Measurements from ENCODE around the gene FBXO31. TPM values are rescaled to one million over a fixed set of nuclear protein-coding genes. Genes with fewer than 3 reads are reported as not detected.
A peak's percentile ranks its signal among the peaks of the same experiment; 100 is the strongest.

The FBXO31 gene
- total and polyA plus RNA-seq, 2 of the 8 experiments (the other 6 are each of a cell fraction or from before 2014, with no cell fraction given): 8.3 to 21.6 TPM

- WGBS, 2 experiments (ENCODE audit: extremely low coverage in 1 of 2, insufficient coverage in 1 of 2, insufficient read length in 1 of 2, insufficient replicate concordance in 2 of 2, low coverage in 1 of 2, low lambda C conversion rate in 2 of 2, missing lambda C conversion rate in 1 of 2): 78% methylated on average over 10 of the region's 10 CpGs; no CpG with 5 or more reads in 1 of the 2 experiments
- Histone ChIP-seq H3K9me3 (ENCODE audit: insufficient read depth in 2 of 2, low read depth in 1 of 2, low read length in 1 of 2) (peaks cover 0 to 5% of the 10 kb centered on the region in 2 experiments; a peak in 1 of 4 replicates), H4K91ac (replicated peaks; ENCODE audit: insufficient read length, low read length) (peak overlapping the region; percentile 84), H3K14ac (ENCODE audit: insufficient read length) (no peak overlapping the region), H3K56ac (replicated peaks; ENCODE audit: insufficient read length, low read depth, low read length) (no peak overlapping the region), H3K79me2 (ENCODE audit: control insufficient read depth in 1 of 2, insufficient read depth in 2 of 2, low read length in 2 of 2) (no peaks in the 10 kb centered on the region), H2BK5ac (ENCODE audit: low read depth, low read length) (no peak overlapping the region), H3K18ac (ENCODE audit: extremely low read depth, low read length) (no peak overlapping the region), H4K5ac (ENCODE audit: insufficient read length, low read depth, low read length) (no peak overlapping the region), H2BK12ac (ENCODE audit: low read depth, low read length) (no peak overlapping the region), H3K36me3 (ENCODE audit: control insufficient read depth in 2 of 4, insufficient read depth in 4 of 4, low read length in 3 of 4) (0 out of 8 replicates have a peak, but pooled peaks cover 0 to 2% (median 0%) of the 10 kb centered on the region in 4 experiments), H3K79me1 (ENCODE audit: low read depth, low read length) (no peaks in the 10 kb centered on the region), H3K4ac (replicated peaks; ENCODE audit: insufficient read length, low read depth, low read length) (no peak overlapping the region), H2BK120ac (replicated peaks; ENCODE audit: low read depth, low read length) (no peak overlapping the region), H3K4me3 (ENCODE audit: extremely low read depth in 1 of 4, insufficient read depth in 2 of 4, low read depth in 3 of 4, low read length in 4 of 4) (no peak overlapping the region), H2AK5ac (ENCODE audit: low read depth, low read length) (no peak overlapping the region), H3K27me3 (replicated peaks in 1 of 4; ENCODE audit: control insufficient read depth in 3 of 4, extremely low read depth in 1 of 4, insufficient read depth in 3 of 4, low read length in 3 of 4) (no peaks in the 10 kb centered on the region), H3K4me1 (replicated peaks in 1 of 4; ENCODE audit: control insufficient read depth in 3 of 4, insufficient read depth in 4 of 4, low read length in 3 of 4) (peaks cover 0 to 6% (median 0%) of the 10 kb centered on the region in 4 experiments; a peak in 1 of 7 replicates), H3K27ac (ENCODE audit: low read depth, low read length) (no peak overlapping the region), H3K4me2 (ENCODE audit: insufficient read depth in 1 of 2, low read depth in 2 of 2, low read length in 2 of 2) (no peak overlapping the region), H3K23me2 (ENCODE audit: low read depth, low read length) (no peaks in the 10 kb centered on the region), H2BK20ac (ENCODE audit: low read length) (no peak overlapping the region), H4K20me1 (replicated peaks in 1 of 2; ENCODE audit: control insufficient read depth in 1 of 2, insufficient read depth in 2 of 2, low read length in 2 of 2) (peaks cover 0 to 2% of the 10 kb centered on the region in 2 experiments), H4K8ac (ENCODE audit: extremely low read depth, insufficient read depth, low read length) (no peak overlapping the region; the same call in 1 of the 2 replicates), H3K9ac (replicated peaks in 1 of 4; ENCODE audit: extremely low read depth in 1 of 4, low read depth in 3 of 4, low read length in 3 of 4) (no peak overlapping the region), H2BK15ac (ENCODE audit: low read length) (no peak overlapping the region), H3K23ac (ENCODE audit: insufficient read length) (no peak overlapping the region), H2AFZ (ENCODE audit: low read length) (no peak overlapping the region)
- FAIRE-seq (no peak), DNase-seq (ENCODE audit: low read depth in 1 of 2, low spot score in 2 of 2) (no peak)
- POLR2A ChIA-PET (ENCODE audit: partially characterized antibody): interaction anchor here (1.2 kb wide), 2 partner anchors 8 to 12 kb away, joined by 3 to 4 read pairs; partner anchors contain the start of gene C16orf95
- TF ChIP-seq EP300 (IDR thresholded peaks at IDR 0.05; ENCODE audit: borderline replicate concordance in 1 of 2, low read depth in 2 of 2, low read length in 2 of 2) (no peak), SIRT6 (IDR thresholded peaks at IDR 0.05; ENCODE audit: low read length) (no peak), TEAD4 (IDR thresholded peaks at IDR 0.05; ENCODE audit: low read depth, low read length) (no peak), ASH2L (IDR thresholded peaks at IDR 0.05; ENCODE audit: low read length) (no peak), YY1 (IDR thresholded peaks at IDR 0.05; ENCODE audit: low read depth, low read length) (no peak), SP4 (IDR thresholded peaks at IDR 0.05; ENCODE audit: low read length) (no peak), KDM1A (IDR thresholded peaks at IDR 0.05; ENCODE audit: borderline replicate concordance, low read length) (no peak), SRF (IDR thresholded peaks at IDR 0.05; ENCODE audit: low read depth, low read length) (no peak), CHD1 (IDR thresholded peaks at IDR 0.05; ENCODE audit: low read depth, low read length) (no peak)
- TF ChIP-seq, protein P1, sequence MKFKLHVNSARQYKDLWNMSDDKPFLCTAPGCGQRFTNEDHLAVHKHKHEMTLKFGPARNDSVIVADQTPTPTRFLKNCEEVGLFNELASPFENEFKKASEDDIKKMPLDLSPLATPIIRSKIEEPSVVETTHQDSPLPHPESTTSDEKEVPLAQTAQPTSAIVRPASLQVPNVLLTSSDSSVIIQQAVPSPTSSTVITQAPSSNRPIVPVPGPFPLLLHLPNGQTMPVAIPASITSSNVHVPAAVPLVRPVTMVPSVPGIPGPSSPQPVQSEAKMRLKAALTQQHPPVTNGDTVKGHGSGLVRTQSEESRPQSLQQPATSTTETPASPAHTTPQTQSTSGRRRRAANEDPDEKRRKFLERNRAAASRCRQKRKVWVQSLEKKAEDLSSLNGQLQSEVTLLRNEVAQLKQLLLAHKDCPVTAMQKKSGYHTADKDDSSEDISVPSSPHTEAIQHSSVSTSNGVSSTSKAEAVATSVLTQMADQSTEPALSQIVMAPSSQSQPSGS (IDR thresholded peaks at IDR 0.05; ENCODE audit: low read length): no peak
- CTCF ChIA-PET (ENCODE audit: partially characterized antibody): interaction anchor here (0.6 to 1.8 kb wide), 3 partner anchors 10 to 431 kb away, joined by 3 to 6 read pairs (median 4); no protein-coding TSS in a partner anchor
Measured at GRCh38 chr16:87304951-87305350, 78.6 kb downstream of the FBXO31 start.

Data from H1 (cell line).